Suppressor macrophage (primary cell): ENCODE data around the gene VASN.

Experiments used
- DNase-seq, 4 experiments: peaks; one replicate each; pipeline ENCODE4 v3.0.0-alpha.2; 2020 to 2022

VASN gene

DNA sequence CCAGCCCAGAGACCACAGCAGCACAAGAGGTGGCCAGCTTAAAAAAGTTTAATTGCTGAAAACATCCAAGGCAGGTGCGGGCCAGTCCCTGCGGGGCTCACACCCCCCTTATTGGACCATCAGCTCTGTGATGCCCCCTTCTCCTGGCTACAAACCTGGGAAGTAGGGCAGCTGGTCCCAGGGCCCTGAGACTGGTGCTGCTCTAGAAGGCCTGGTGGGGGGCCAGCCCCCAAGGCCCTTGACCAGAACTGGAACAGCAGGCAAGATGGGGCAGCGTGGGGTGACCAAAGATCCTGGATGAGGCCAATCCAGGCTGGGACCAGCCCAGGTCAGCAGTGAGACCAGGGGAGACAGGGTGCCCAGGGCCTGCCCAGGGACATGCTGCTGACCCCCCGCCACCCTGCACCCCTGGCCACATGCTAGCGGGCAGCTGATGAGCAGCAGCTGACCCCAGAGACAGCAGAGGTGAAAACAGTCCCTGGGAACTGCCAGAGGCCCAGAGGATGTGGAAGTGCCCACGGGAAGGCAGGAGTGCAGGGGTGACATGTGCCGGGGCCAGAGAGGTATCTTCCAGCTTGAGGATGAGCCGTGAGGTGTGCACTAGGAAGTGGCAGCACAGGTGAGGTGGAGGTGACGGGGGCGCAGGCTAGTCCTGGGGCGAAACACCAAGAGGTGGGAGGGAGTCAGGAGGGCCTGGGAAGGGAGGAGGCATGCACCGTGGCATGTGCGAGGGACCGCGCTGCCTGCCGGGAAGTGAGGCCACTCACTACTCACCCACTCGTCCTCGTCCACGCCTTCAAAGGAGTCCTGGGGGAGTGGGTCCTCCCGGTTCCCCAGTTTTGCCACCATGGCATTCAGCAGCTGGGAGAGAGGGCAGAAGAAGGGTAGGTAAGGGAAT is 16.9 kb upstream of the VASN start:
- no peak for DNase-seq

DNA sequence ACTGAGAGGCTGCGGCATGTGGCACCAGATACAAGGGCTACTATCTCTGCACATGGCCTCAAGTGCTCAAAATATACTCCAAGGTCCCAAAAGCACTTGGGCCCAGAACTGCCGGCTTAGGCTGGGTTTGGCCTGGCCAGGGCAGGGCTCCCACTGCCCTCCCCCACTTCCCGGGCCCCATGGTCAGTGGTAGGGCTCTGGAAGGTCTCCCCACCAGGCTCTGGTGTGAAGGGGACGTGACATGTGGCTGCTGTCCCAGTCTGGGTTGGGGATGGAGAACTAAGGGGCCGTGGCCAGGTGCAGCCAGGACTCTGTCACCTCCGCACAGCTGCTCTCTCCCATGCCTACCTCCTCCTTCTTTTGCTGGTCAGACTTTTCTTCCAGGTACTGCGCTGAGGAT is 14.8 kb upstream of the VASN start:
- no peak for DNase-seq

DNA sequence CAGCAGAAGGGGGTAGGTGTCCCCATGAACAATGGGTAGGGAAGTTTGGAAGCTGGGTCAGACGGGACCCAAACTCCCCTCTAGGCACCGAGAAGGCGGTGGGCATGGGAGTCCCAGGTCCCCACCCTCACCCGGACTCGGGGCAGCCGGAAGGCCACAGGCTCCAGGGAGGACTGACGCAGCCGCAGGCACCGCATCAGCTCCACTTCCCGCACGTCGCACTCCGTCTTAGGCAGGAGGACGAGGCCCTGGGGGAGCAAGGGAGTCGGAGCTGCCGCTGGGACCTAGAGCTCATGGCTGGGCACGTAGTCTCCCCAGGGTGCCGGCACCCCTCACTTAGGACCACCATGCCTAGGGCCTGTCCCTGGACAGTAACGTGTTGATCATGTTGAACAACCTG is 13.4 kb upstream of the VASN start:
- no peak for DNase-seq

DNA sequence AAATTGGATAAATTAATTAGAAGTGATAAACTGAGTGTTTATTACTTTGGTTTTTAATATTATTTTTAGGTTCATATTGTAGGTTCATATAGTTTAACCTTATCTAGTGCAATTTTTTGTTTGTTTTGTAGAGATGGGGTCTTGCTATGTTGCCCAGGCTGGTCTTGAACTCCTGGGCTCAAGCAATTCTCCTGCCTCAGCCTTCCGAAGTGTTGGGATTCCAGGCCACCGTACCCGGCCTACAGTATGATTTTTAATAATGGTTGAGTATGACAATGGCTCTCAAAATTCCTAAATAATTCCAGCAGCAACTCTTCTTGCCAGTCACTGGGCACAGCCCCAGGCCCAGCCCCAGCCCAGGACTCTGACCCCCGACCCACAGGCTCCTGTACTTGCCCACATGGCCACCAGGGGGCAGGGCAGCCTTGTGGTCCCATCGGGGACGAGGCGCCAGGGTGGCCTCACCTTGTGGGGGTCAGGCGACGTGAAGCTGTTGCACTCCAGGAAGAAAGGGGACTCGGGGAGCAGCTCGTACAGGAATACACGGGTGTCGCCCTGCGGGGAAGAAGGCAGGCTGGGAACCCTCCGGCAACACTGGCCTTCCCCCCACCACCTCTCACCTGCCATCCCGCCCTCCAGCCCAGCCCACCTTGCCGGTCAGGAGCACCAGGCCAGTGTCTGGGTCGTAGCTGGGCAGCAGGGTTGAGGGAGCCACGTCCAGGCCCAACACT is 12.7 kb upstream of the VASN start:
- peak; percentile 48 to 70 (median 56) for DNase-seq

DNA sequence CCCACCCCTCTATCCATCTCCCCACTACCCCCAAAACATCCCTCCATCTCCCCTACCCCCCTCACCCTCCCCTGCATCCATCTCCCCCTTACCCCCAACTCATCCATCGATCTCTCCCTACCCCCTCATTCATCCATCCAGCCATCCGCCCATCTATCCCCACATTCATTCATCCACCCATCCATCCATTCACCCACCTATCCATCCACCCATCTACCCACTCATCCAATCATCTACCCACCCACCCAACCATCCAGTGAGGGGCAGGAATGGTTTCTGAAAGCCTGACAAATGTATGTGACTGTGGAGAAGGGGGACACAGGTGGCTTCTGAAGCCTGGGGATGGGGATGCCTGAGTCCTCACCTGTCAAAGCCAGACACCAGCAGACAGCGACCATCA is 11.7 kb upstream of the VASN start:
- DNase-seq = no peak

DNA sequence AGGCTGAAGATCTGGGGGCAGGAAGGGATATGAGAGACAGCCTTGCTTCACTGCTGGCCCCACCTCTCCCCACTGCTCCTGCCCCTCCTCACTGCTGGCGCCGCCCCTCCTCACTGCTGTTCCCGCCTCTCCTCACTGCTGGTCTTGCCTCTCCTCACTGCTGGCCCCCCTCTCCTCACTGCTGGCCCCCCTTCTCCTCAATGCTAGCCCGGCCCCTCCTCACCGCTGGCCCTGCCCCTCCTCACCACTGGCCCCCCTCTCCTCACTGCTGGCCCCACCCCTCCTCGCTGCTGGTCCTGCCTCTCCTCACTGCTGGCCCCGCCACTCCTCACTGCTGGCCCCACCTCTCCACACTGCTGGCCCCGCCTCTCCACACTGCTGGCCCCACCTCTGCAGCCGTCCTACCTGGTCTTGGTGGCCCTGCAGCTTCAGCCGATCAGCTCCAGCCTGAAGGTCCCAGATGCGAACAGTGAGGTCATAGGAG is 11.1 kb upstream of the VASN start:
- DNase-seq = peak in 1 of 4 experiments; percentile 16

DNA sequence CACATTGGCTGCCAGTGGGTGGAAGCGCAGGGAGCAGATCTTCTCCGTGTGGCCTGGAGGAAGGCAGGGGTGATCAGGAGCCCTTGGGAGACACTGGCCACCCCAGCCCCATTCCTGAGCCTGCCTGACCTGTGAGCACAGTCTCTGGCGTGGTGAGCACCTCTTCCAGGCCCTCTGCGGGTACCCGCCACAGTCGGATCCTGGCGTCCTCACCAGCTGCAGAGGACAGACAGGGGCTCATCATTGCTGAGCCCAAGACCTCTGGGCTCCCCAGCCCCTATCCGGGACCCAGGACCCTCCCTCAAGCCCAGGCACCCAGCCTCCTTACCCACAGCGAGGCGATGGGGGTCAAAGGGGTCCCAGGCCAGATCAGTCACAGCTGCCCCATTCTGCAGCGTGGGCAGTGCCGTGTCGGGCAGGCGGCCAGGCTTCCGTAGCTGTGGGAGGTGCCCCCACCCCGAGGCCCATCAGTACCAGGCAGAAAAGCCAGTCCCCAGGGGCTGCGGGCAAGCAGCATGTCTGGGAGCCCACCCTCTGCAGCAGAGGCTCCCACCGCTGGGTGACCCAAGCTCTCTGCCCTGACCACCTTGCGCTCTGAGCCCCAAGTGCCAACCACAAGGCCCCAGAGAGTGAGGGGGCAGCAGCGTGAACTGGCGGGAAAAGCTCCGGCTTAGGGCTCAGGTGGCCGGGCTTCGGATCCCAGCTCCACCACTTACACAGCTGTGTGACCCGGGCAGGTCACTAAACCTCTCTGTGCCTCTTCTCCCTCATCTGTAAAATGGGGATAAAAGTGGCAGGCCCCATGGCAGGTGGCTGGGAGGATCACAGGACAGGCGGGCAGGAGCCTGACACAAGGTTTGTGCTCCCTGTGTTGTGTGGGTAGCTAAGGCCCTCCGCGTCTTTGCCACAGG is 10.4 kb upstream of the VASN start:
- DNase-seq = no peak

DNA sequence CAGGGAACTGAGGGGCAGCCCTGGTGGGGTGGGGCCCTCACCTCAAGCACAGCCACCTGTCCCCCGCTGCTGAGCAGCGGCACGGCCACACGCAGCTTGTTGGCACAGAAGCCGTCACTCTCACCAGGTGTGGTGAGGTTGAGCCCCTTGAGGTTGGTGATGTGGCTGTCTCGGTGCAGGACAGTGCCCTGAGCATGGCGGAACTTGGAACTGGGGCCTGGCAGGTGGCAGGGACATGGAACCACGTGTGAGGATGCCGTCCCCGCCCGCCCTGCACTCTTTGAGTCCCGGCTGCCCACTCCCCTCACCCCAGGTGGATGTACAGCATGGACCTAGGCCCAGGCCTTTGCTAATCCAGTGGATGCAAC is 9.7 kb upstream of the VASN start:
- DNase-seq = no peak

DNA sequence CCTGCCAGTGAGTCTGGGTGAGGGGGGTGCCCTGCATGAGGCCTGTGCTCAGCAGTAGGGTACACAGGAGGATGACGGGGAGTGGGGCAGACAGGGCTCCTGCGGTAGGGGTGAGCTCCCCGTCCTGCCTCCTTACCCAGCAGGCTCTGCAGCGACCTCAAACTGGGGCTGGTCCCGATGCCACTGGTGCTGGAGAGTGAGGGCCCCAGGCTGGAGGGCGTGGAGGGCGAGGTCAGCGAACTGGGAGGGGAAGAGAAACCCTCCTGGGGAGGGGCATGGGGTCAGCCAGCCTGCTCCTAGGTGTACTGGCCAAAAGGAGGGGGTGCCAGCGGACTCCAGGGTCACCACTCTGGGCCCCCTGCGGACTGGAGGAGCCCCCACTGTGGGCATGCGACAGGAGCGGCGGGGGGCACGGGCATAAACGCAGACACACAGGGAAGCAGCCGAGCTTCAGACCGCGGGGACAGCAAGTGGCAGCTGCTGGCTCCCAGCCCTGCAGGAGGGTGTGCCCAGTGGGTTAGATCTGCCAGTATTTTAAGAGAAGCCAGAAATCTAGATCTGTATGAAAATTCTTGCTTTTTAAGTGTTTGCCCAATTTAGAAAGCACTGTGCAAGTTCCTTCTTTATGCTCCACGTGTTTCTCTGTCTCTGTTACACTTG is 9.0 kb upstream of the VASN start:
- DNase-seq = no peak

DNA sequence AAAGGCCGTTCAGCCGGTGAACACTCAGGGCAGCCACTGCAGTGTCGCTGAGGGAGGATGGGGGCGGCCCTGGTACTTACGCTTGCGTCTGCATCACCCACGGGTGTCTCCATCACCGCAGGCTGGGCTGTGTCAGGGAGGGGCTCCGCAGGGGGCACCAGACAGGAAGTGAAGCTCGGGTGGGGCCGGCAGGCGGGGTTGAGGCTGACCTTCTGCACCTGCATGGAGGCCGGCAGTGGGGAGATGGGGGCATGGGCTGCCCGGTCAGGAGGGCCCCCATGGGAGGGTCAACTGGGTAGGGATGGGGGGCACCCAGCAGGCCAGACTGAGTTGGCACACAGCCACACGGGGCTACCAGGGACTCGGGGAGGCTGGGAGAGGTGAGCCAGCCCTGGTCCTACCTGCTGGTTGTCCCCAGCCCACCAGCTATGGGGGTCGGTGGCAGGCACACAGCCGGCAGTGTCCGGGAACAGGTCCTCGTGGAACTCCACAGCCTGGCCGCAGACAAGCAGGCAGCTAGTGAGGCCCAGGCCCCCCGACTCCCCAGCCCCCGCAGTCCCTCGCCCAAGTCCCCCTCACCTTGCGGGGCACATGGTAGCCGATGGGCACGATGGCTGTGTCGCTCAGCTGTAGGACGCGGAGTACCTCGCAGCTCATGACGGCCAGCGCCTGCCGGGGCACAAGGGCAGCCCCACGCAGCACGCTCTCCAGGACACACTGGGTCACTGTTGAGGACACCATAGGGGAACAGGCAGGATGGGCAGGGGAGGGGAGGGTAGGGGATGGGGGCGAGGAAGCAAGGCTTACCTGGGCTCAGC is 7.2 kb upstream of the VASN start:
- DNase-seq = no peak

DNA sequence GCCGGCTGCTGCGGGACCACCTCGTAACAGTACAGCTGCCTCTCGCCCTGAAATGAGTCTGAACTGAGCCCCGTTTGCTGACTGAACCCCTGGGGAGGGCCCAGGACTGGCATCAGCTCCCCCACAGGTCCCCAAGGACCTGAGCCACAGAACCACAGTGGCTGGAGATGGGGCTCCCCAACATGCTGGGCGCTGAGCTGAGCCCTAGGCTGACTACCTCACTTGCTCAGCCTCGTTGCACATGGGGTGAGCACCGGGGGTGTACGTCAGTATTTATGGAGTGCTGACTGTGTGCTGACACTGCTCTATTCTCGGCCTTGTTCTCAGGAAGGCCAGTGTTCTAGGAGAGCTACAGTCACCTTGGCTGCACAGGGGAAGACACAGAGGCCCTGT is 6.6 kb upstream of the VASN start:
- no peak for DNase-seq

DNA sequence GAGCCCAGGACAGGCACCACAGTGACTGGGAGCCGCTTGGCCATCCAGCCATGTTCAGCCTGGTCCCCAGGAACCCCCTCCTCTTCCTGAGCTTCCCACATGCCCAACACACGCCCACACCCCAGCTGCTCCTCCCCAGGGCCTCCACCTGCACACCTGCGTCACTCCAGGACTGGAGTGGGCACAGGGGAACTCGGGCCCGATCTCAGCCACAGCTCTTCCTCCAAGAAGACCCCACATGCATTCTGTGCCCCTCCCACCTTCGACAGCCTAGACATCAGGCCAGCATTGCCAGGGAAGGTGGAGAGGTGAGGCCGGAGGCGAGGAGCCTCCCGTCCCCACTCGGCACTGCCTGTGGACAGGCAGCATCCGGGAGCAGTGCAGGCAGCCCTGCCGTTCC is 6.0 kb upstream of the VASN start:
- DNase-seq = no peak

DNA sequence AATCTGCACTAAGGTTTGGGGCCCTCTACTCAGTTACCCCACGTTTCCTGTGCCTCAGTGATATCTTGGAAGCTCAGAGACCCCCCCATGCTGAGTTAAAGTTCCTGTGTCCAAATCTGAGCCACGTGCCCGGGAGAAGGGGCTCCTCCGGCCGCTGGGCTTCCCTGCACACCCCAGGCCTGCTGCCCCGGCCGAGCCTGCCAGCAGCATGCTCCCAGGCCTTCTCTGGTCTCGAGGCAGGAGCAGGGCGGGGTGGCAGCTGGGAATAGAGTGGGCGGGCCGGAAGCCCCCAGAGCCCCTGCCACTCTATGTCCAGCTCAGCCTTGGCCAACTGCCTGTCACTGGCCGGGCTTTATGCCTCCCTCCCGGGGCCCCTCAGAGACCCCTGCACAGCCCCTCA is 5.6 kb upstream of the VASN start:
- no peak for DNase-seq

DNA sequence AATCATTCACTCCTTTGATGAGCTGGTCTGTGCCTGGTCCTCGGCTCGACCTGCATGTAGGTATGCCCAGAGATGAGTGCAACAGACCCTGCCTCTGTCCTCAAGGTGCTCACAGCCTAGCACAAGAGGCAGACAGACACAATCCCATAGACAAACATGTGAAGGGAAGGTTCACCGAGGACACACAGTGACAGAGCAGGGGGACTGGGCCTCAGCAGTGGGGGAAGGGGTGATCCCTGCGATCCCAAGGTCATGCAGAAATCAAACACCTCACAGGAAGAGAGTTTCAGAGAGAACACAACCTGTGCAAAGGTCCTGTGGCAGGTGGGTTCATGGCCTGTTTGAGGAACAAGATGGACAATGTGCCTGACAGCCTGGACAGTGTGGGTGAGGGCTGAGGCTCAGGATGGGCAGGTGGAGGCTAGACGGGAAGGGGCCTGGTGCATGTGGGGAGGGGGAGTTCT is 4.2 kb upstream of the VASN start:
- DNase-seq = no peak

DNA sequence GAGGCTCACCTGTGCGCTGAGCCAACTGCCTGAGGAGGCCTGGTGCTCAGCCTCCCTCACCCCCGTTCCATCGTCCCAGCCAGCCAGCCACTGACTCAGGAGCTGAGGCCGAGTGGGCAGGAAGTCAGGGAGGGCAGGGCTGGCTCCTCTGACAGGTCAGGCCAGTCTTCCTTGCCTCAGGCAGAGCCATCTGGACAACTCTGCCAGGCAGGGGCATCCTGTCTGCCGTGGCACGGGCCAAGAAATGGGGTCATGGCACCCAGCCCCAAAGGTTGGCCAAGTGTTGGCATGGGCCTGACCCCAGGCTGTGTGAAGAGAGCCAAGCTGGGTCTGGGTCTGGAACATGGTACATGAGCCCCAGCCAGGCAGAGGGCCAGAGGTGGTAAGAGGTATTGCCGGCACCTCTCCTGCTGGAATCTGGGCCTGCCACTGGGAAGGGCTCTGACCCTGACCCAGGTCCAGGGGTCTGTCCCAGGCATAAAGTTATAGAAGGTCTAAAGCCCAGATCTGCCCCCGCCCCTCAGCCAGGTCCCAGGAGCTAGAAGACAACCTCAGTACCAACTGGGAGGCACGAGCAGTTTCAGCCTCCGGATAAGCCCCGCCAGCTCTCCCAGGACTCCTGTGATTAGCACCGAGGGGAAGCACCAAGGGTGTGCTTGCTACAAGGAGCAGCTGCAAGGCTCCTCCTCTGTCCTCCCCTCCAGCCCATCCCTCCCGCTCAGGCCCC is 2.5 kb upstream of the VASN start:
- DNase-seq = no peak

DNA sequence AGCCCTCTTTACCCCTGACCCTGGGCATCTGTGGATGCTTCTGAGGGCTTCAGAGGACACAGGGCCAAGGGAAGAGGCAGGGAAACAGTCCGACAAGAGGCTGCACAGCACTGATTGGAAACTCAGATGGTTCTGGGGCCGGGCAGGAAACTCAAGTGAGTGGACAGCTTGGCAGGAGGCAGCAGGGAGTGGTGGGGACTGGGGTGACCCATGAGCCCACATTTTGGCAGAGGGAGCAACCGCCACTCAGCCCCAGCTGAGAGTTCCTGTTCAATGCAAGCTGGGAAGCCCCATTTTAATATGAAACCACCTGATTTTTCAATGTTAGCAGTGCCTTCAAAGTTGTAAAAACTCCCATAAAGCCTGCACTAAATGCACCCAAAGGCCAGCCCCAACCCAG is 1.5 kb upstream of the VASN start:
- no peak for DNase-seq

DNA sequence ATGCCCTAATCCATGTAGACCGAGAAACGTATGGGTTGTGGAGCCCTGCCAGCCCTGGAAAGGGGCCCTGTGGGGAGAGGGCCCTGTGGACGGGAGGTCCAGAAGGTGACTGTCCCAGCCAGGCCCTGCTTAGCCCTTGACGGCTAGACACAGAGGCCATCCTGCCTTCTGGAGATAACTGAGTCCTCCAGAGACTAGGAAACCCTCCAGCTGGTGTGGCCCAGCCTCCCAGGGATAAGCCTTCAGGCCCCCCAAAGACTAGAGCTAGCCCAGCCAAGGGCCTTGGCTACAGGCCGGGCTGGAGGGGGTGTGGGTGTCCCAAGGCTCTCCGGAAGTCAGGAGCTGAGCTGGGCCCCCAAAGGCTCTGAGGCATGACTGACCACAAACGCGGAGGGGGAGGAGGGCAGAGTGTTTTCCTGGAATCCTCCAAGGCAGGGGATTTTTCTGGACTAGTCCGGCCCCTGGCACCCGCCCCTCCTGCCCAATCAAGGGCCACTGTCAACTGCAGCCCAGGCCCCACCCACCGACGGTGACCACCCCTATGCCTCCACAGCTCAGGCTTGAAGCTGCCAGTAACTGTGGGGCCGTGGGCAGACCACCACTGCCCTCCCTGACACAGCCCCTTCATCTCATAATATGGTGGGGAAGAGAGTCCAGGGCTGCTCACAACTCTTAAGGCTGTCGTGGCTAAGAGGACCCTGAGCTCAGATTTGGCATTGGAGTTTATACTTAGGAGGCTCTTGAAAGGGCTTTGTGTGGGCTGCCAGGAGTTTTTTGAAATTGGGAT is 885 bp upstream of the VASN start:
- no peak for DNase-seq

DNA sequence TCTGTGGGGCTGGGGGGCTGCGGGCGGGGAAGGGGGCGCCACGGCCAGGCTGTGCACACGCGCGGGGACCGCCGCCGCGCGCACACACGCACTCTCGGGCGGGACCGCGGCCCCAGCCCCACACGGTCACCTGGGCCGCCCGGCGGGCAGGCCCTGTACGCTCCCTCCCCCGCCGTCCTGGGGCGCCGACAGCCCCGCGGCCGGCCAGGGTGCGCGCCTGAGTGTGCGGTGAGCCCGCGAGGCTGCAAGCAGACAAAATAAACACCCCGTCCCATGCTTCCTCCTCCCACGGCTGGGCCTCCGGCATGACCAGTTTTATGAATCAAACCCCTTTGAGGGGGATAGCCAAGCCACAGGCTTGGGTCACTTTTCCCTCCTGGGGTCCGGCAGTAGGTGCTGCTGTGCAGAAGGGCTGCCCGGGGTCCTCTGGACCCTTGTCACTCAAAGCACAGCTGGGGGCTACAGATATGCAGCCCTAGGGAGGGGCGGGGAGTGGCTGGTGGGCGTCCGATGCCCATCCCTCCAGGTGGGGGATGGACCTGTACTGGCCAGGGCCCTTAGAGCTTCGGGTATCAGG is 441 bp downstream of the VASN start:
- DNase-seq = peak; percentile 21 to 63 (median 42)

DNA sequence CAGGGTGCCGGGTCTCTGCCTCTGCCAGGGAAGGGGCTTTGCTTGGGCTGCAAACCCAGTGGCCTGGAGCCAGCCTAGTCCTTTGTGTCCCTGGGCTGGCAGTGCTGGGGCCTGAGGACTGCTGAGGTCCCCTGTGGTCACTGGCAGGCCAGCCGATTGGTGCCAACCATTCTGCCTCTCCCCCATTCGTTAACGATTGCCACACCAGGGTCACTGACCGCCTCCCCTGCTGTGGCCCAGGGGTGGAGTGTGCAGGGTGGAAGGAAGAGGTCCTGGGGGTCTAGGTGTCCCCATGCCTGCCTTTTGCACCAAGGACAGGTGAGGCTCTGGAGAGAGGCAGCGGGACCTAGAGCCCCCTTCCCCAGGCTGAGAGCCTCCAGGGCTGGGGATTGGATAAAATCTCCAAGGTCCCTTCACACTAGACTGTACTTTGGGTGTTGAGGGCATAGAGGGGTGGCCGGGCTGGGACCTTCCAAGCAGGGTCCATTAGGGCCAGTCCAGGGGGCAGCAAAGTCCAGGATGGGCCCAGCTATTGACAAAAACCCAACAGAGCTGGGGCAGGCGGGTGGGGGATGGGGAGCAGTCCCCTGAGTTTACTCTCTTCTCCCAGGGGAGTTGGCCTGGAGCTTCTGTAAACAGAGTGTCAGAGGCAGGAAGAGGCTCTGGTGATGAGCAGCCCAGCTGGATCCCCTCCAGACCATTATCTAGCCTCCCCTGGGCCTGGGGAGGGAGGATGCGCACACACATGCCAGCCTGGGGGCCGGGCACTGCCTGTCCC is 1.1 kb downstream of the VASN start:
- DNase-seq = no peak
